CD4-positive, CD25-positive, alpha-beta regulatory T cell (primary cell): ENCODE data around the gene GPATCH1. TPM values are rescaled to one million over a fixed set of nuclear protein-coding genes. Genes with fewer than 3 reads are reported as not detected.
"Not testable (repeated sequence)": the region's sequence is repeated elsewhere in the genome, so short reads cannot be mapped to it uniquely, and the experiment has no call there.

Experiments used
- ATAC-seq, 2 donors: fragments of 150-1000 bp; cut with Tn5 transposase; one replicate each; pipeline ENCODE4 v1.10.0; 2021; ENCODE audit warnings: low read depth in 2 of 2, moderate number of reproducible peaks in 2 of 2, moderate library complexity in 1 of 2
- DNase-seq, 3 donors: peaks; one replicate each; pipeline versions ENCODE4 v3.0.0 to v3.0.0-alpha.2; 2012 to 2022; ENCODE audit warnings: mixed read lengths in 1 of 3
- H3K27ac ChIP-seq: one replicate; pipeline ENCODE4 v1.7.0; 2013; ENCODE audit warnings: mild to moderate bottlenecking, low read length; ENCODE audit not compliant: insufficient read depth, poor library complexity, severe bottlenecking
- H3K27me3 ChIP-seq: one replicate; pipeline ENCODE4 v1.7.0; 2013; ENCODE audit warnings: low read length; ENCODE audit not compliant: control insufficient read depth, insufficient read depth
- H3K36me3 ChIP-seq: one replicate; pipeline ENCODE4 v1.7.0; 2013; ENCODE audit warnings: mild to moderate bottlenecking, low read length, moderate library complexity; ENCODE audit not compliant: control insufficient read depth, insufficient read depth
- H3K4me1 ChIP-seq: 2 replicates; pipeline ENCODE4 v1.7.0; 2013; ENCODE audit warnings: mild to moderate bottlenecking, low read length; ENCODE audit not compliant: insufficient read depth, control insufficient read depth, poor library complexity, severe bottlenecking
- H3K4me3 ChIP-seq: one replicate; pipeline ENCODE4 v1.7.0; 2013; ENCODE audit warnings: low read depth, mild to moderate bottlenecking, low read length, moderate library complexity
- H3K9me3 ChIP-seq, 2 experiments: 1 replicate in 1 of 2; 2 replicates in 1 of 2; pipeline ENCODE4 v1.7.0; 2013; ENCODE audit warnings: low read length in 2 of 2, mild to moderate bottlenecking in 1 of 2, moderate library complexity in 1 of 2; ENCODE audit not compliant: control insufficient read depth in 2 of 2
- H3K27ac Mint-ChIP-seq, 3 donors: one replicate each; pipeline ENCODE4 v1.8.0; 2020 to 2022; ENCODE audit warnings: mild to moderate bottlenecking in 3 of 3, mixed read lengths in 3 of 3, moderate library complexity in 2 of 3
- H3K27me3 Mint-ChIP-seq: one replicate; pipeline ENCODE4 v1.8.0; 2022; ENCODE audit warnings: mild to moderate bottlenecking, mixed read lengths
- H3K36me3 Mint-ChIP-seq: one replicate; pipeline ENCODE4 v1.8.0; 2020; ENCODE audit warnings: mixed read lengths
- H3K4me1 Mint-ChIP-seq, 4 donors: one replicate each; pipeline ENCODE4 v1.8.0; 2020 to 2022; ENCODE audit warnings: mixed read lengths in 4 of 4, mild to moderate bottlenecking in 1 of 4
- H3K4me3 Mint-ChIP-seq, 4 donors: one replicate each; pipeline ENCODE4 v1.8.0; 2020 to 2022; ENCODE audit warnings: mild to moderate bottlenecking in 4 of 4, mixed read lengths in 4 of 4, moderate library complexity in 3 of 4
- H3K9me3 Mint-ChIP-seq, 7 donors: one replicate each; pipeline ENCODE4 v1.8.0; 2020 to 2022; ENCODE audit warnings: mixed read lengths in 7 of 7, mild to moderate bottlenecking in 3 of 7, moderate library complexity in 2 of 7
- polyA plus RNA-seq, 4 donors: library from polyadenylated mRNA; unstranded; fragments of 300-500 nt; fragmentation: Illumina TruSeq; gene quantifications; one replicate each; pipeline ENCODE4 v1.2.3, GENCODE V29; 2021
- total RNA-seq: library from RNA; stranded (reverse); gene quantifications from one replicate; pipeline ENCODE4 v1.2.3, GENCODE V29; 2022

The GPATCH1 gene
- total and polyA plus RNA-seq, 5 donors from 2014 or later = 3.9 to 9.6 (median 5.0) TPM

- H3K27ac ChIP-seq = no peak overlapping the region
- no peaks in the 10 kb centered on the region for H3K4me1 ChIP-seq
- no peaks in the 10 kb centered on the region for H3K9me3 ChIP-seq
- H3K4me1 Mint-ChIP-seq = peaks cover 0 to 9% (median 7%) of the 10 kb centered on the region in 4 donors
- no peak overlapping the region for H3K27ac Mint-ChIP-seq
- no peaks in the 10 kb centered on the region for H3K36me3 Mint-ChIP-seq
- DNase-seq = no peak
- H3K4me3 ChIP-seq = no peak overlapping the region
- no peaks in the 10 kb centered on the region for H3K27me3 ChIP-seq
- no peak overlapping the region for H3K4me3 Mint-ChIP-seq
- H3K27me3 Mint-ChIP-seq = peaks cover 14% of the 10 kb centered on the region
- no peaks in the 10 kb centered on the region for H3K9me3 Mint-ChIP-seq
- no peak for ATAC-seq
- H3K36me3 ChIP-seq = no peaks in the 10 kb centered on the region
These were observed 39.8 kb upstream of the GPATCH1 start for GRCh38 chr19:33040994-33041827.

GRCh38 chr19:33041828-33042160, 39.2 kb upstream of the GPATCH1 start:
- not testable (repeated sequence) for H3K4me3 Mint-ChIP-seq, H3K27ac Mint-ChIP-seq, H3K4me1 Mint-ChIP-seq, H3K4me1 ChIP-seq, H3K4me3 ChIP-seq, ATAC-seq, H3K9me3 Mint-ChIP-seq, H3K36me3 ChIP-seq, DNase-seq, H3K9me3 ChIP-seq, H3K27ac ChIP-seq, H3K36me3 Mint-ChIP-seq, H3K27me3 ChIP-seq
- H3K27me3 Mint-ChIP-seq = peaks cover 20% of the 10 kb centered on the region

- no peak overlapping the region for H3K4me3 ChIP-seq
- H3K27me3 ChIP-seq = no peaks in the 10 kb centered on the region
- no peak overlapping the region for H3K27ac ChIP-seq
- Mint-ChIP-seq H3K9me3 (no peaks in the 10 kb centered on the region), H3K27ac (no peak overlapping the region), H3K36me3 (no peaks in the 10 kb centered on the region), H3K27me3 (peaks cover 21% of the 10 kb centered on the region), H3K4me3 (no peak overlapping the region), H3K4me1 (no peaks in the 10 kb centered on the region)
- no peaks in the 10 kb centered on the region for H3K4me1 ChIP-seq
- no peaks in the 10 kb centered on the region for H3K36me3 ChIP-seq
- no peaks in the 10 kb centered on the region for H3K9me3 ChIP-seq
- no peak for ATAC-seq
- no peak for DNase-seq
These were observed 33.6 kb upstream of the GPATCH1 start for GRCh38 chr19:33047422-33047821.

DNA sequence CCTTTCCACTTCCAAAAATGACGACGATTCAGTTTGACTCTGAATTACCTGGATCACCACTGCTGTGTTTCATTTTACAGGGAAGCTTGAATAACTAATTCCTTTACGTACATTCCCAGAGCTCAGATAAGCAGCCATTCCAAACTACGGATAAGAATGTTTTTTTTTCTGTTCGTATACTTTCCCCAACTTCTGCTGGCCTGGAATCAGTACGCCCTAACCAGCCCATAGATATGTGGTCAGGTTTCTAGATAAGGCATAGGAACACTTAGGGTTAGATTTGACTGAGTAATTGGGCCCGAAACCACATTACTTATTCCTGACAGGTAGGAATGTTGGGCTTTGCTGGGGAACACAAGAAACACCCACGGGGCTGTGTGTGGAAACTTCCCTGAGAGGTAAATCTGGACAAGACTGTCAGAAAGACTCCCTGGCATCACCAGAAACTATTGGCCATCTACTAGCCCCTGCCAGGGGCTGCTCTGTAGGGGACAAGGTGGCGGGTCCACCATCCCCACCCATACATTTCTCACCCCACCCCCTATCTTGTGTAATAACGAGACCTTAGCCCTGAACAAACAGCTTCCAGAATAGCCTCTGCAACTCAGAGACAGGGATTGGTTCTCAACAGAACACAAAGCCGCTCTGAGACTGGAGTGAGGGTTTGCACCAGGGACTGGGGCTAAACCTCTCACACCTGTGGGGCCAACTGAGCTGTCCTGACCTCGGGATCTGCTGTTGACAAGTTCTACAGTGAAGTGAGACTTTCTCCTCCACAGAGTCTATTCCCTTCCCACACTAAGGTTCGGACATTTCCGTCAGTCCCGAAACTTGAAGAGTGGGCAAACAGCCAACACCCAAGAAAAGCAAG, 31.9 kb upstream of the GPATCH1 start:
- Mint-ChIP-seq H3K27me3 (peaks cover 14% of the 10 kb centered on the region), H3K36me3 (no peaks in the 10 kb centered on the region), H3K9me3 (no peaks in the 10 kb centered on the region), H3K4me1 (no peaks in the 10 kb centered on the region), H3K4me3 (no peak overlapping the region), H3K27ac (peak overlapping the region in 1 of 3 donors; percentile 62)
- no peaks in the 10 kb centered on the region for H3K27me3 ChIP-seq
- DNase-seq (no peak), ATAC-seq (no peak)
- no peaks in the 10 kb centered on the region for H3K36me3 ChIP-seq
- no peaks in the 10 kb centered on the region for H3K4me1 ChIP-seq
- no peak overlapping the region for H3K27ac ChIP-seq
- H3K9me3 ChIP-seq = no peaks in the 10 kb centered on the region
- no peak overlapping the region for H3K4me3 ChIP-seq

DNA sequence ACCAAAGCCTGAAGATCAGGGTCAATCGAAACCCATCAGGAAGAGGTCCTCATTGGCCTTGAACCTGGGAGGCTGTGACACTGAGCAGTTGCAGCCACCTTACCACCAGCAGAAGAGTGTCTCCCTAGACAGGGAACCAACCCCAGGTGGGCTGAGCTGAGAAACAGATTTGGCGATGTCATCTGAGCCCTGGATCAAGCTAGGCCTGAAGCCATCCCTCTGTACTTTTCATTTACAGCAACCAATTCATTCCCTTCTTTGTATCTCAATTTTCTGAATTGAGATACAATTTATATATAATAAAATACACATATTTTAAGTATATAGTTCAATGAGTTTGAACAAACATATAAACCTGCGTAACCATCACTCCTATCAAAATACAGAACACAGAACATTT, 30.9 kb upstream of the GPATCH1 start:
- H3K4me1 ChIP-seq = no peaks in the 10 kb centered on the region
- H3K4me3 ChIP-seq = no peak overlapping the region
- H3K27me3 Mint-ChIP-seq = peaks cover 14% of the 10 kb centered on the region
- no peaks in the 10 kb centered on the region for H3K27me3 ChIP-seq
- no peak for DNase-seq
- H3K4me3 Mint-ChIP-seq = no peak overlapping the region
- no peaks in the 10 kb centered on the region for H3K9me3 Mint-ChIP-seq
- no peak for ATAC-seq
- H3K36me3 Mint-ChIP-seq = no peaks in the 10 kb centered on the region
- H3K9me3 ChIP-seq = no peaks in the 10 kb centered on the region
- no peaks in the 10 kb centered on the region for H3K36me3 ChIP-seq
- no peak overlapping the region for H3K27ac ChIP-seq
- no peak overlapping the region for H3K27ac Mint-ChIP-seq
- H3K4me1 Mint-ChIP-seq = no peaks in the 10 kb centered on the region

- Mint-ChIP-seq H3K27me3 (peaks cover 4% of the 10 kb centered on the region), H3K27ac (no peak overlapping the region)
- H3K4me3 ChIP-seq = no peak overlapping the region
These were observed 28.5 kb upstream of the GPATCH1 start for GRCh38 chr19:33052352-33052972.

GRCh38 chr19:33054623-33055022, 26.4 kb upstream of the GPATCH1 start:
- H3K9me3 Mint-ChIP-seq = no peaks in the 10 kb centered on the region
- no peaks in the 10 kb centered on the region for H3K36me3 ChIP-seq
- no peak for ATAC-seq
- H3K4me1 Mint-ChIP-seq = no peaks in the 10 kb centered on the region
- peaks cover 3% of the 10 kb centered on the region for H3K27me3 Mint-ChIP-seq
- H3K27me3 ChIP-seq = no peaks in the 10 kb centered on the region
- no peaks in the 10 kb centered on the region for H3K9me3 ChIP-seq
- H3K27ac ChIP-seq = no peak overlapping the region
- no peaks in the 10 kb centered on the region for H3K36me3 Mint-ChIP-seq
- no peak overlapping the region for H3K4me3 Mint-ChIP-seq
- no peak for DNase-seq
- no peak overlapping the region for H3K27ac Mint-ChIP-seq
- no peaks in the 10 kb centered on the region for H3K4me1 ChIP-seq
- H3K4me3 ChIP-seq = no peak overlapping the region

More at GRCh38 chr19:33052352-33052972, 28.5 kb upstream of the GPATCH1 start:
- DNase-seq = no peak
- Mint-ChIP-seq H3K36me3 (no peaks in the 10 kb centered on the region), H3K9me3 (no peaks in the 10 kb centered on the region), H3K4me1 (no peaks in the 10 kb centered on the region), H3K4me3 (no peak overlapping the region)
- no peaks in the 10 kb centered on the region for H3K9me3 ChIP-seq
- H3K27me3 ChIP-seq = no peaks in the 10 kb centered on the region
- no peak for ATAC-seq
- H3K27ac ChIP-seq = no peak overlapping the region
- H3K36me3 ChIP-seq = no peaks in the 10 kb centered on the region
- no peaks in the 10 kb centered on the region for H3K4me1 ChIP-seq
